ENCODE results near the gene PEAK1.

Gene PEAK1

GRCh38 chr15:77430652-77431051 is 10.7 kb upstream of the PEAK1 start:
- TF ChIP-seq Cebpa-rat (IDR thresholded peaks at IDR 0.05), result no peak

DNA sequence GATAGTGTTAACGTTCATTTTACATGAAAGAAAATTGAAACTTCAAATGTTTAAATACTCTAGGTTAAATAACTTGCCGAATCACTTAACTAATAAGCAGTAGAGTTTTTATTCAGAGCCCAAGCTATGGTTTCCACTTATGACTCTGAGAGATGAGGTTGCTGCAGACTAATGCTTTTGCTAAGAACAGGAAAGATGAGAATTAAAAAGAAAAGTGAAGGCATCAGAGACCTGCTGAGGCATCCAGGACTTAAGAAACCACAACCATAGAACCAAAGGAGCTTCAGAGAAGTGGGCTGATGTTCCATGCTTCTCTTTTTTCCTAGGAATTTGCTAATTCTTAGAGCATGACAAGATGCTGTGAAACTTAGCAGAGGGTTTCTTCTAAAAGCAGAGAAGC is 10.3 kb upstream of the PEAK1 start:
- Histone ChIP-seq H3K4me2 (no peak overlapping the region), H3K4me3 (no peak overlapping the region), H4K20me1 (peaks cover 0 to 71% (median 15%) of the 10 kb centered on the region in 11 experiments; a peak in 12 of 22 replicates)

More at GRCh38 chr15:77430652-77431051, 10.7 kb upstream of the PEAK1 start:
- H3K36me3 ChIP-seq, result peaks cover 0 to 12% (median 0%) of the 10 kb centered on the region in 11 experiments; a peak in 4 of 22 replicates
- H3K27me3 ChIP-seq, result no peaks in the 10 kb centered on the region
- H3K9ac ChIP-seq, result no peak overlapping the region
- H4K20me1 ChIP-seq, result peaks cover 0 to 70% (median 13%) of the 10 kb centered on the region in 11 experiments; a peak in 12 of 22 replicates
- no peak overlapping the region for H3K4me2 ChIP-seq
- no peak overlapping the region for H3K27ac ChIP-seq
- no peaks in the 10 kb centered on the region for H3K9me3 ChIP-seq (replicated peaks in 1 of 11)
- H3K4me3 ChIP-seq, result no peak overlapping the region
- H3K4me1 ChIP-seq, result peaks cover 0 to 9% (median 6%) of the 10 kb centered on the region in 10 experiments; a peak in 8 of 20 replicates

GRCh38 chr15:77426871-77427270 is 7.0 kb upstream of the PEAK1 start:
- Histone ChIP-seq H3K27ac (no peak overlapping the region), H3K27me3 (no peaks in the 10 kb centered on the region), H3K9ac (no peak overlapping the region), H3K36me3 (peaks cover 0 to 8% (median 0%) of the 10 kb centered on the region in 11 experiments; a peak in 3 of 22 replicates), H3K4me2 (peak overlapping the region in 5 of 11 experiments; percentile 1 to 14 (median 3); a peak in 3 of 22 replicates), H3K9me3 (replicated peaks in 1 of 11) (no peaks in the 10 kb centered on the region), H3K4me1 (peaks cover 5 to 30% (median 15%) of the 10 kb centered on the region in 10 experiments; a peak in 19 of 20 replicates), H4K20me1 (peaks cover 0 to 77% (median 29%) of the 10 kb centered on the region in 11 experiments; a peak in 14 of 22 replicates), H3K4me3 (no peak overlapping the region)
- TF ChIP-seq Cebpa-rat (IDR thresholded peaks at IDR 0.05), result no peak

More for the DNA sequence above, 10.3 kb upstream of the PEAK1 start:
- Histone ChIP-seq H3K9ac (no peak overlapping the region), H3K4me1 (peaks cover 0 to 9% (median 6%) of the 10 kb centered on the region in 10 experiments; a peak in 8 of 20 replicates), H3K27ac (no peak overlapping the region), H3K27me3 (no peaks in the 10 kb centered on the region), H3K9me3 (replicated peaks in 1 of 11) (no peaks in the 10 kb centered on the region), H3K36me3 (peaks cover 0 to 8% (median 0%) of the 10 kb centered on the region in 11 experiments; a peak in 4 of 22 replicates)
- TF ChIP-seq Cebpa-rat (IDR thresholded peaks at IDR 0.05), result no peak

DNA sequence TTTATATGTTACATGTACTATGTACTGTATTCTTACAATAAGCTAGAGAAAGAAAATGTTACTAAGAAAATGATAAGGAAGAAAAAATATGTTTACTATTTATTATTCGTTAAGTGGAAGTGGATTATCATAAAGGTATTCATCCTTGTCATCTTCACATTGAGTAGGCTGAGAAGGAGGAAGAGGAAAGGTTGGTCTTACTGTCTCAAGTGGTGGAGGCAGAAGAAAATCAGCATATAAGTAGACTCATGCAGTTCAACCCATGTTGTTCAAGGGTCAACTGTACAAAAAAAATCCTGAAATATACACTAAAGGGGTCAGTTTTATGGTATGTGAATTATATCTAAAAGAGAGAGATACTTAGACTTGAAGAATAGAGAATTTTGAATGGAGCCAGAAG is 6.5 kb upstream of the PEAK1 start:
- Histone ChIP-seq H3K27me3 (no peaks in the 10 kb centered on the region), H3K4me1 (peaks cover 10 to 35% (median 20%) of the 10 kb centered on the region in 10 experiments; a peak in 19 of 20 replicates), H3K27ac (no peak overlapping the region), H3K36me3 (peaks cover 0 to 8% (median 0%) of the 10 kb centered on the region in 11 experiments; a peak in 3 of 22 replicates), H3K4me2 (peak overlapping the region in 5 of 11 experiments; percentile 1 to 14 (median 3); a peak in 3 of 22 replicates), H4K20me1 (peaks cover 0 to 77% (median 29%) of the 10 kb centered on the region in 11 experiments; a peak in 14 of 22 replicates), H3K9ac (no peak overlapping the region), H3K4me3 (no peak overlapping the region), H3K9me3 (replicated peaks in 1 of 11) (no peaks in the 10 kb centered on the region)
- no peak for TF ChIP-seq Cebpa-rat (IDR thresholded peaks at IDR 0.05)

- peaks cover 0 to 8% (median 0%) of the 10 kb centered on the region in 11 experiments; a peak in 3 of 22 replicates for H3K36me3 ChIP-seq
- H4K20me1 ChIP-seq, result peaks cover 0 to 73% (median 29%) of the 10 kb centered on the region in 11 experiments; a peak in 14 of 22 replicates
- no peak overlapping the region for H3K4me3 ChIP-seq
- no peak overlapping the region for H3K4me2 ChIP-seq
- H3K9me3 ChIP-seq (replicated peaks in 1 of 11), result no peaks in the 10 kb centered on the region
- peaks cover 11 to 36% (median 22%) of the 10 kb centered on the region in 10 experiments; a peak in 19 of 20 replicates for H3K4me1 ChIP-seq
- H3K27ac ChIP-seq, result no peak overlapping the region
- no peaks in the 10 kb centered on the region for H3K27me3 ChIP-seq
- no peak for TF ChIP-seq Cebpa-rat (IDR thresholded peaks at IDR 0.05)
- no peak overlapping the region for H3K9ac ChIP-seq
These were observed 5.2 kb upstream of the PEAK1 start for GRCh38 chr15:77425104-77425503.

- peaks cover 0 to 53% (median 17%) of the 10 kb centered on the region in 11 experiments; a peak in 12 of 22 replicates for H4K20me1 ChIP-seq
- H3K27ac ChIP-seq, result peak overlapping the region; percentile 78 to 97 (median 90); a peak in 21 of 22 replicates
- peak overlapping the region; percentile 73 to 97 (median 89) for H3K9ac ChIP-seq
- peak overlapping the region; percentile 83 to 99 (median 90) for H3K4me2 ChIP-seq
- H3K27me3 ChIP-seq, result peaks cover 0 to 17% (median 14%) of the 10 kb centered on the region in 11 experiments; a peak in 16 of 22 replicates
- H3K4me3 ChIP-seq, result peak overlapping the region; percentile 77 to 94 (median 85)
- TF ChIP-seq Cebpa-rat (IDR thresholded peaks at IDR 0.05), result no peak
- peaks cover 15 to 48% (median 28%) of the 10 kb centered on the region in 10 experiments; a peak in 19 of 20 replicates for H3K4me1 ChIP-seq
- no peaks in the 10 kb centered on the region for H3K9me3 ChIP-seq (replicated peaks in 1 of 11)
- H3K36me3 ChIP-seq, result peaks cover 0 to 8% (median 0%) of the 10 kb centered on the region in 11 experiments; a peak in 1 of 22 replicates
These were observed 1.4 kb upstream of the PEAK1 start for GRCh38 chr15:77421370-77421700.

DNA sequence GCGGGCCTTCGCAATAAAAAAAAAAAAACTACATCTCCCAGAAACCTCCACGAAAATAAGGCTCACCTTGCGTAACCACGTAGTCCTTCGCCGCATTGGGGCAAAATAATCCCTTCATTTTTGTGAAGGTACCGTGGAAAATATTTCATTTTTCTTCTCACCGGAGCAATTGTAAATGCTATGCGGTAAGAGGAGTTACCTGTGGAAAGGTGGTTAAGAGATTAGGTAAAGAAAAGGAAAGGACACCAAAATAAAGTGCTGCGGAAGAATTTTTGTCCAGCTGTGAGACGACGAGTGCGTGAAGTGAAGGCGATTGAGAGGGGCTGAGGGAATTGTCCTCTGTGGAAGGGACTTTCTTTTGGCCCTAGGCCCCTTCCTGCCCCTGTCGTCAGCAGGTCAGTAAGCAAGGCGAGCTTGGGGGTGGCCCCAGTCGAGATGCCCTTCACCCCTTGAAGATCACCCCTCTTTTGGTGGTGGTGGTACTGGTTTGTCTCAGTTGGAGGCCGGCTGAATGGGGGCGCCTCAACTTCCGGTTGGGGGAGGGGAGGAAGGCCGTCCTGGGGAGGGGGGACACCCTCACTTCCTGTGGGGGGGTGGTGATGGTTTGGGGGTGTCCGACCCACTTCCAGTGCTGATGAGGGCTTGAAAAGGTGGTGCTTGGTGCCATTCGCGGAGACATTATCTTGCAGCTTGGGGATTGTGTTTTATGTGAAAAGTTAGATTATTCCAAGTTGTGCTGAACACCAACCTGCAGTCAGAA is 886 bp upstream of the PEAK1 start, which contains the start of gene HMG20A:
TSS of gene HMG20A (plus strand) at position 279 of the 760 bp plus-strand sequence. CDS start 37,520 bp downstream, outside the sequence.
- peaks cover 0 to 54% (median 13%) of the 10 kb centered on the region in 11 experiments; a peak in 12 of 22 replicates for H4K20me1 ChIP-seq
- peak within 1 kb of the TSS; percentile 84 to 99 (median 90) for H3K4me2 ChIP-seq
- H3K9ac ChIP-seq, result peak within 1 kb of the TSS; percentile 73 to 97 (median 89)
- H3K9me3 ChIP-seq (replicated peaks in 1 of 11), result no peaks in the 10 kb centered on the region
- peaks cover 0 to 17% (median 14%) of the 10 kb centered on the region in 11 experiments; a peak in 16 of 22 replicates for H3K27me3 ChIP-seq
- peaks cover 0 to 8% (median 0%) of the 10 kb centered on the region in 11 experiments; a peak in 1 of 22 replicates for H3K36me3 ChIP-seq
- H3K4me3 ChIP-seq, result peak within 1 kb of the TSS; percentile 77 to 94 (median 85)
- peaks cover 20 to 54% (median 29%) of the 10 kb centered on the region in 10 experiments for H3K4me1 ChIP-seq
- peak within 1 kb of the TSS; percentile 78 to 97 (median 90) for H3K27ac ChIP-seq
- TF ChIP-seq Cebpa-rat (IDR thresholded peaks at IDR 0.05), result peak in 10 of 11 experiments; percentile 39 to 88 (median 85); a peak in 17 of 22 replicates

DNA sequence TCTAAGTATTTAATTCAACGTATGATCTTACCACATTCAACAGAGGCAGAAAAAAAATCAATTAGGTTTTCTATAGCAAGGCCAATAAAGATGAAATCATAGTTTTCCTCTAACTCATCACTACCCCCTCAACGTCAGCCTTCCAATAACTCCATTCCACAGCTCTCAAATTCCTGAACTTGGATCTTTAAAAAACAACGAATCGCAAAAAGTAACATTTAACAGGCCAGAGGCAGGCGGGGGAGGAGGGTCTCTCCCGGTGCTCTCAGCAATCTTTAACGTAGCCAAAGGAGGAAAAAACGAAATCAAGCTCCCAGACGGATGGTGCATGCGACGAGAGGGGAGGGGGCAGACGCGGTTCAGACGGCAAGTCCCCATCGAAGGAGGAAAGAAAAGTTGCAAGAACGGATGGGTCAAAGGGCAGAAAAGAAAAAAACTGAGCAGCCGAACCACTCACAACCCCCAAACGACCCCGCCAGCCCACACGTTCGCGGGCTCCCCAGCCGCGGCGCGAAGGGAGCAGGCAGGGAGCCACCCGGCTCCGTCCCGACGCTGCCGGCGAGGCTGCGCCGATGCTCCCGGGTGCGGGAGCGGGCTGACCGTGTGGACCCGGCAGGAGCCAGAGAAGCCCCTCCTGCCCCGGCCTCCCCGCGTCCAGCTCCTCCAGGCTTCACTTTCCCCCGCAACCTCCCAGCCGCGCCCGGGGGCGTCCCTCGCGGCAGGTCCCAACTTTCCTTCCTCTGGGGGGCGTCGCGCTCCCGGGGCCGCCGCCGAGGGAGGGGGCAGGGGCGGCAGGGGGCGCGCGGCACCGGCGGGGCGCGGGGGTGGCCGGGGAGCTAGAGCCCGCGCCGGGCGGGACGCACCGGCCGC is 703 bp downstream of the PEAK1 start:
- Histone ChIP-seq H3K27me3 (peaks cover 0 to 17% (median 14%) of the 10 kb centered on the region in 11 experiments; a peak in 16 of 22 replicates), H3K9me3 (replicated peaks in 1 of 11) (no peaks in the 10 kb centered on the region), H4K20me1 (peaks cover 0 to 54% (median 4%) of the 10 kb centered on the region in 11 experiments; a peak in 11 of 22 replicates), H3K4me2 (peak overlapping the region; percentile 81 to 98 (median 89)), H3K4me3 (peak overlapping the region; percentile 77 to 94 (median 85)), H3K27ac (peak overlapping the region; percentile 78 to 97 (median 90)), H3K9ac (peak overlapping the region; percentile 73 to 97 (median 89)), H3K36me3 (no peaks in the 10 kb centered on the region), H3K4me1 (peaks cover 24 to 61% (median 36%) of the 10 kb centered on the region in 10 experiments)
- TF ChIP-seq Cebpa-rat (IDR thresholded peaks at IDR 0.05), result no peak
